NCI-H1092 treated with DMSO at 0.1 percent for 48 hours (cell line): ENCODE data around the gene DNER.

Source experiments
- DNase-seq: peaks from one replicate; lab custom pipeline; 2025; lab: John Stamatoyannopoulos, UW

DNER gene

GRCh38 chr2:229335877-229336346 is 378.4 kb downstream of the DNER start:
- no peak for DNase-seq

- DNase-seq, result no peak
Measured at GRCh38 chr2:229335330-229335729, 379.0 kb downstream of the DNER start.

GRCh38 chr2:229330952-229331351 is 383.4 kb downstream of the DNER start:
- DNase-seq, result no peak

- no peak for DNase-seq
Measured at GRCh38 chr2:229319558-229319957, 394.8 kb downstream of the DNER start.

GRCh38 chr2:229314117-229314516 is 400.2 kb downstream of the DNER start:
- DNase-seq, result no peak

GRCh38 chr2:229313591-229313990 is 400.8 kb downstream of the DNER start:
- DNase-seq, result no peak
